GM12872 (cell line): ENCODE measurements around the gene GNG4.

Source experiments
- CTCF ChIP-seq: IDR thresholded peaks from 3 replicates; pipeline ENCODE4 v1.5.1; 2011; ENCODE audit warnings: low read depth, mild to moderate bottlenecking, low read length, moderate library complexity; ENCODE audit not compliant: insufficient read depth

Gene GNG4

GRCh38 chr1:235586413-235586812 is 63.2 kb downstream of the GNG4 start:
- no peak for TF ChIP-seq CTCF

- TF ChIP-seq CTCF, result no peak
These were observed 64.6 kb downstream of the GNG4 start for GRCh38 chr1:235584973-235585372.

- TF ChIP-seq CTCF, result 0 out of 3 replicates have a peak, but pooled peaks have one; percentile 21
These were observed 66.0 kb downstream of the GNG4 start for GRCh38 chr1:235583511-235584001.

- no peak for TF ChIP-seq CTCF
These were observed 67.5 kb downstream of the GNG4 start for GRCh38 chr1:235582130-235582529.

- TF ChIP-seq CTCF, result no peak
These were observed 69.7 kb downstream of the GNG4 start for GRCh38 chr1:235579891-235580290.

- no peak for TF ChIP-seq CTCF
These were observed 74.0 kb downstream of the GNG4 start for GRCh38 chr1:235575597-235575996.

- TF ChIP-seq CTCF, result no peak
These were observed 75.7 kb downstream of the GNG4 start for GRCh38 chr1:235573880-235574279.
